ENCODE results near the gene FAM222B.
"Not testable (repeated sequence)": the region's sequence is repeated elsewhere in the genome, so short reads cannot be mapped to it uniquely, and the experiment has no call there.

FAM222B gene

GRCh38 chr17:28738680-28739384 is 103.8 kb downstream of the FAM222B start:
- CTCF ChIA-PET, result interaction anchor here (0.6 kb wide), 1 partner anchor 12 kb away, joined by 6 read pairs; no protein-coding TSS in a partner anchor
- peak overlapping the region; percentile 100 for H3K27ac ChIP-seq

GRCh38 chr17:28737770-28738679 is 104.6 kb downstream of the FAM222B start:
- DNase-seq (ENCODE audit: low spot score), result no peak
- ChIA-PET POLR2A (ENCODE audit: low non-redundant PET) (no interaction called here), CTCF (no interaction called here)
- no peak for TF ChIP-seq CTCF (conservative IDR thresholded peaks at IDR 0.05; ENCODE audit: low read depth)
- peak overlapping the region; percentile 100 for H3K27ac ChIP-seq

More at GRCh38 chr17:28738680-28739384, 103.8 kb downstream of the FAM222B start:
- no peak for TF ChIP-seq CTCF (conservative IDR thresholded peaks at IDR 0.05; ENCODE audit: low read depth)
- DNase-seq (ENCODE audit: low spot score), result no peak
- POLR2A ChIA-PET (ENCODE audit: low non-redundant PET), result no interaction called here

GRCh38 chr17:28737316-28737715 is 105.3 kb downstream of the FAM222B start:
- no peak overlapping the region for H3K27ac ChIP-seq
- CTCF ChIA-PET, result no interaction called here

GRCh38 chr17:28735913-28736769 is 106.4 kb downstream of the FAM222B start:
- not testable (repeated sequence) for DNase-seq (ENCODE audit: low spot score); H3K27ac ChIP-seq
- POLR2A ChIA-PET (ENCODE audit: low non-redundant PET), result interaction anchor here (1.4 kb wide), 1 partner anchor 16 kb away, joined by 3 read pairs; the partner anchor contains the start of gene RPL23A
- CTCF ChIA-PET, result interaction anchor here (0.5 to 1.0 kb wide), 3 partner anchors 9 to 29 kb away, joined by 3 to 5 read pairs (median 4); no protein-coding TSS in a partner anchor

More at GRCh38 chr17:28737316-28737715, 105.3 kb downstream of the FAM222B start:
- TF ChIP-seq CTCF (conservative IDR thresholded peaks at IDR 0.05; ENCODE audit: low read depth), result no peak
- POLR2A ChIA-PET (ENCODE audit: low non-redundant PET), result no interaction called here
- DNase-seq (ENCODE audit: low spot score), result no peak

- no peak for TF ChIP-seq CTCF (conservative IDR thresholded peaks at IDR 0.05; ENCODE audit: low read depth)
- ChIA-PET POLR2A (ENCODE audit: low non-redundant PET) (interaction anchor here (1.4 kb wide), 1 partner anchor 15 kb away, joined by 3 read pairs; the partner anchor contains the start of gene RPL23A), CTCF (interaction anchor here (0.9 to 1.0 kb wide), 2 partner anchors 9 to 15 kb away, joined by 4 to 5 read pairs; no protein-coding TSS in a partner anchor)
- peak overlapping the region; percentile 27 for H3K27ac ChIP-seq
- DNase-seq (ENCODE audit: low spot score), result no peak
Measured at GRCh38 chr17:28735242-28735722, 107.3 kb downstream of the FAM222B start.

GRCh38 chr17:28734712-28735241 is 107.8 kb downstream of the FAM222B start:
- no peak for DNase-seq (ENCODE audit: low spot score)
- ChIA-PET POLR2A (ENCODE audit: low non-redundant PET) (interaction anchor here (1.4 kb wide), 1 partner anchor 15 kb away, joined by 3 read pairs; the partner anchor contains the start of gene RPL23A), CTCF (interaction anchor here (0.6 to 1.0 kb wide), 2 partner anchors 8 to 42 kb away, joined by 4 to 5 read pairs; no protein-coding TSS in a partner anchor)
- peak overlapping the region; percentile 27 for H3K27ac ChIP-seq
- no peak for TF ChIP-seq CTCF (conservative IDR thresholded peaks at IDR 0.05; ENCODE audit: low read depth)
